WTC11 (cell line): ENCODE data around the gene RNASE4. TPM values are rescaled to one million over a fixed set of nuclear protein-coding genes. Genes with fewer than 3 reads are reported as not detected.

Experiments used
- FOXK1 ChIP-seq: sonication (generic); formaldehyde crosslinking; IDR thresholded peaks from 2 replicates; pipeline ENCODE4 v1.8.0; 2022; ENCODE audit warnings: mild to moderate bottlenecking, moderate library complexity, missing genetic modification reagents
- GABPB1 ChIP-seq: sonication (generic); formaldehyde crosslinking; IDR thresholded peaks from 2 replicates; pipeline ENCODE4 v1.8.1; 2023; ENCODE audit warnings: mild to moderate bottlenecking, missing genetic modification reagents
- IRF2 ChIP-seq: sonication (generic); formaldehyde crosslinking; IDR thresholded peaks from 2 replicates; pipeline ENCODE4 v1.8.0; 2022; ENCODE audit warnings: low read depth, missing genetic modification reagents, borderline replicate concordance
- JUN ChIP-seq: sonication (generic); formaldehyde crosslinking; IDR thresholded peaks from 2 replicates; pipeline ENCODE4 v1.8.0; 2023; ENCODE audit warnings: mild to moderate bottlenecking, missing genetic modification reagents
- NR2C2 ChIP-seq: sonication (generic); formaldehyde crosslinking; IDR thresholded peaks from 2 replicates; pipeline ENCODE4 v1.8.0; 2022; ENCODE audit warnings: mild to moderate bottlenecking, missing genetic modification reagents
- RORB ChIP-seq: fragments of 250-450 bp; sonication (Bioruptor Pico); IDR thresholded peaks from 2 replicates; pipeline ENCODE4 v1.9.0; 2021; ENCODE audit warnings: mild to moderate bottlenecking
- ZNF219 ChIP-seq: sonication (generic); formaldehyde crosslinking; IDR thresholded peaks from 2 replicates; pipeline ENCODE4 v1.8.0; 2023; ENCODE audit warnings: missing genetic modification reagents, mild to moderate bottlenecking, borderline replicate concordance
- total RNA-seq: library from RNA; stranded (reverse); gene quantifications from 3 replicates; pipeline ENCODE4 v1.2.3, GENCODE V29; 2021
- TF ChIP-seq, protein P1 (sequence below): sonication (generic); formaldehyde crosslinking; IDR thresholded peaks from 2 replicates; pipeline ENCODE4 v1.8.1; 2023; ENCODE audit warnings: mild to moderate bottlenecking, moderate library complexity, missing genetic modification reagents
- TF ChIP-seq, protein P2 (sequence below): fragments of 250-450 bp; sonication (Bioruptor Pico); IDR thresholded peaks from 2 replicates; pipeline ENCODE4 v1.8.0; 2021; ENCODE audit warnings: mild to moderate bottlenecking
- TF ChIP-seq, protein P3 (sequence below): sonication (generic); formaldehyde crosslinking; IDR thresholded peaks from 2 replicates; pipeline ENCODE4 v1.8.0; 2022; ENCODE audit warnings: mild to moderate bottlenecking, missing genetic modification reagents
- TF ChIP-seq, protein P4 (sequence below): fragments of 200-600 bp; IDR thresholded peaks from 2 replicates; pipeline ENCODE4 v1.8.0; 2022; ENCODE audit warnings: antibody characterized with exemption
- TF ChIP-seq, protein P5 (sequence below): fragments of 250-450 bp; sonication (Bioruptor Pico); IDR thresholded peaks from 2 replicates; pipeline ENCODE4 v1.9.0; 2021; ENCODE audit warnings: mild to moderate bottlenecking
- TF ChIP-seq, protein P6 (sequence below): sonication (generic); formaldehyde crosslinking; IDR thresholded peaks from 2 replicates; pipeline ENCODE4 v1.8.1; 2022; ENCODE audit warnings: mild to moderate bottlenecking, missing genetic modification reagents, moderate library complexity, borderline replicate concordance
- TF ChIP-seq, protein P7 (sequence below): sonication (generic); formaldehyde crosslinking; IDR thresholded peaks from 2 replicates; pipeline ENCODE4 v1.8.1; 2022; ENCODE audit warnings: low read depth, missing genetic modification reagents, borderline replicate concordance
- TF ChIP-seq, protein P8 (sequence below): sonication (generic); formaldehyde crosslinking; IDR thresholded peaks from 2 replicates; pipeline ENCODE4 v1.8.0; 2022; ENCODE audit warnings: mild to moderate bottlenecking, missing genetic modification reagents

RNASE4 gene
- total RNA-seq, 1 experiment from 2014 or later = 2.8 TPM

DNA sequence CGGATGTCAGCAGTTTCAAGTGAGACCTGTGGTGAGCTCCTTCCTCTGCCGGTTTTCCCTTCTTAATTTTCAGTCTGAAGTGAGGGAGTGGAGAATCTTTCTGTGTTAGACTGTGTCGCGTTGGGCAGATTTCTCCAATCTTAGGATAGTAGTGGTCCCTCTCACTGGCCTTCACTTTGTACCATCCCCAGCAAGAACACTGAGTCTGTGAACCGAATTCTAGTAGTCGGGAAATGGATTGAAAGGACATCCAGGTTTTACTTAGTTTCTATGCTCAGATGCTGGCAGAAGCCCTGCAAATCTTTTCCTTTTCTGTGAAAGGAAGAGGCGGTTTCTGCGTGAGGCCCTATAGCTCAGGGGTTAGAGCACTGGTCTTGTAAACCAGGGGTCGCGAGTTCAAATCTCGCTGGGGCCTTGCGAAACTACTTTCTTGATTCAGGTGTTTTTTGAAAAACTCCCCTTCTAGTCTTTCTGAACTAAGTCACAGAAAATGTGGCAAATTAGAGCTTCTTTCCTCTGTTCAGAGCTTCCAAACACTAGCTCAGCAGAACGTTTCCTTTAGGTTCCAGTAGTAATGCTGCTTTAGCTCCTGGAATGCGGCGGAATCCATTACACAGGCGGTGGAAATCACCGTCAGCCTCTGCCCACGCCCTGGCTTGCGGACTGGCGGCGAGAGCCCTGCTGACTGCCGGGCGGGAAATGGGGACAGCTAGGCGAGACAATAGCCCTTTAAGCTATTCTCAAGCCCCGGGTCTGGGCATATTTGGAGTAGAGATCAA lies 2.8 kb upstream of the RNASE4 start (continued):
- TF ChIP-seq, protein P1, sequence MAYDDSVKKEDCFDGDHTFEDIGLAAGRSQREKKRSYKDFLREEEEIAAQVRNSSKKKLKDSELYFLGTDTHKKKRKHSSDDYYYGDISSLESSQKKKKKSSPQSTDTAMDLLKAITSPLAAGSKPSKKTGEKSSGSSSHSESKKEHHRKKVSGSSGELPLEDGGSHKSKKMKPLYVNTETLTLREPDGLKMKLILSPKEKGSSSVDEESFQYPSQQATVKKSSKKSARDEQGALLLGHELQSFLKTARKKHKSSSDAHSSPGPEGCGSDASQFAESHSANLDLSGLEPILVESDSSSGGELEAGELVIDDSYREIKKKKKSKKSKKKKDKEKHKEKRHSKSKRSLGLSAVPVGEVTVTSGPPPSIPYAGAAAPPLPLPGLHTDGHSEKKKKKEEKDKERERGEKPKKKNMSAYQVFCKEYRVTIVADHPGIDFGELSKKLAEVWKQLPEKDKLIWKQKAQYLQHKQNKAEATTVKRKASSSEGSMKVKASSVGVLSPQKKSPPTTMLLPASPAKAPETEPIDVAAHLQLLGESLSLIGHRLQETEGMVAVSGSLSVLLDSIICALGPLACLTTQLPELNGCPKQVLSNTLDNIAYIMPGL (CRISPR knock-in tag) = peak; percentile 96
- TF ChIP-seq, protein P2, sequence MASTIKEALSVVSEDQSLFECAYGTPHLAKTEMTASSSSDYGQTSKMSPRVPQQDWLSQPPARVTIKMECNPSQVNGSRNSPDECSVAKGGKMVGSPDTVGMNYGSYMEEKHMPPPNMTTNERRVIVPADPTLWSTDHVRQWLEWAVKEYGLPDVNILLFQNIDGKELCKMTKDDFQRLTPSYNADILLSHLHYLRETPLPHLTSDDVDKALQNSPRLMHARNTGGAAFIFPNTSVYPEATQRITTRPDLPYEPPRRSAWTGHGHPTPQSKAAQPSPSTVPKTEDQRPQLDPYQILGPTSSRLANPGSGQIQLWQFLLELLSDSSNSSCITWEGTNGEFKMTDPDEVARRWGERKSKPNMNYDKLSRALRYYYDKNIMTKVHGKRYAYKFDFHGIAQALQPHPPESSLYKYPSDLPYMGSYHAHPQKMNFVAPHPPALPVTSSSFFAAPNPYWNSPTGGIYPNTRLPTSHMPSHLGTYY = no peak
- no peak for TF ChIP-seq IRF2 (CRISPR knock-in tag)
- TF ChIP-seq, protein P3, sequence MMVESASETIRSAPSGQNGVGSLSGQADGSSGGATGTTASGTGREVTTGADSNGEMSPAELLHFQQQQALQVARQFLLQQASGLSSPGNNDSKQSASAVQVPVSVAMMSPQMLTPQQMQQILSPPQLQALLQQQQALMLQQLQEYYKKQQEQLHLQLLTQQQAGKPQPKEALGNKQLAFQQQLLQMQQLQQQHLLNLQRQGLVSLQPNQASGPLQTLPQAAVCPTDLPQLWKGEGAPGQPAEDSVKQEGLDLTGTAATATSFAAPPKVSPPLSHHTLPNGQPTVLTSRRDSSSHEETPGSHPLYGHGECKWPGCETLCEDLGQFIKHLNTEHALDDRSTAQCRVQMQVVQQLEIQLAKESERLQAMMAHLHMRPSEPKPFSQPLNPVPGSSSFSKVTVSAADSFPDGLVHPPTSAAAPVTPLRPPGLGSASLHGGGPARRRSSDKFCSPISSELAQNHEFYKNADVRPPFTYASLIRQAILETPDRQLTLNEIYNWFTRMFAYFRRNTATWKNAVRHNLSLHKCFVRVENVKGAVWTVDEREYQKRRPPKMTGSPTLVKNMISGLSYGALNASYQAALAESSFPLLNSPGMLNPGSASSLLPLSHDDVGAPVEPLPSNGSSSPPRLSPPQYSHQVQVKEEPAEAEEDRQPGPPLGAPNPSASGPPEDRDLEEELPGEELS = no peak
- TF ChIP-seq, protein P4, sequence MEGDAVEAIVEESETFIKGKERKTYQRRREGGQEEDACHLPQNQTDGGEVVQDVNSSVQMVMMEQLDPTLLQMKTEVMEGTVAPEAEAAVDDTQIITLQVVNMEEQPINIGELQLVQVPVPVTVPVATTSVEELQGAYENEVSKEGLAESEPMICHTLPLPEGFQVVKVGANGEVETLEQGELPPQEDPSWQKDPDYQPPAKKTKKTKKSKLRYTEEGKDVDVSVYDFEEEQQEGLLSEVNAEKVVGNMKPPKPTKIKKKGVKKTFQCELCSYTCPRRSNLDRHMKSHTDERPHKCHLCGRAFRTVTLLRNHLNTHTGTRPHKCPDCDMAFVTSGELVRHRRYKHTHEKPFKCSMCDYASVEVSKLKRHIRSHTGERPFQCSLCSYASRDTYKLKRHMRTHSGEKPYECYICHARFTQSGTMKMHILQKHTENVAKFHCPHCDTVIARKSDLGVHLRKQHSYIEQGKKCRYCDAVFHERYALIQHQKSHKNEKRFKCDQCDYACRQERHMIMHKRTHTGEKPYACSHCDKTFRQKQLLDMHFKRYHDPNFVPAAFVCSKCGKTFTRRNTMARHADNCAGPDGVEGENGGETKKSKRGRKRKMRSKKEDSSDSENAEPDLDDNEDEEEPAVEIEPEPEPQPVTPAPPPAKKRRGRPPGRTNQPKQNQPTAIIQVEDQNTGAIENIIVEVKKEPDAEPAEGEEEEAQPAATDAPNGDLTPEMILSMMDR = no peak
- no peak for TF ChIP-seq JUN (CRISPR knock-in tag)
- TF ChIP-seq FOXK1 (CRISPR knock-in tag) = no peak
- TF ChIP-seq ZNF219 (CRISPR knock-in tag) = no peak
- no peak for TF ChIP-seq NR2C2 (CRISPR knock-in tag)
- 0 out of 2 replicates have a peak, but pooled peaks have one; percentile 13 for TF ChIP-seq GABPB1
- TF ChIP-seq, protein P5, sequence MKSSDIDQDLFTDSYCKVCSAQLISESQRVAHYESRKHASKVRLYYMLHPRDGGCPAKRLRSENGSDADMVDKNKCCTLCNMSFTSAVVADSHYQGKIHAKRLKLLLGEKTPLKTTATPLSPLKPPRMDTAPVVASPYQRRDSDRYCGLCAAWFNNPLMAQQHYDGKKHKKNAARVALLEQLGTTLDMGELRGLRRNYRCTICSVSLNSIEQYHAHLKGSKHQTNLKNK = no peak
- no peak for TF ChIP-seq RORB
- TF ChIP-seq, protein P6, sequence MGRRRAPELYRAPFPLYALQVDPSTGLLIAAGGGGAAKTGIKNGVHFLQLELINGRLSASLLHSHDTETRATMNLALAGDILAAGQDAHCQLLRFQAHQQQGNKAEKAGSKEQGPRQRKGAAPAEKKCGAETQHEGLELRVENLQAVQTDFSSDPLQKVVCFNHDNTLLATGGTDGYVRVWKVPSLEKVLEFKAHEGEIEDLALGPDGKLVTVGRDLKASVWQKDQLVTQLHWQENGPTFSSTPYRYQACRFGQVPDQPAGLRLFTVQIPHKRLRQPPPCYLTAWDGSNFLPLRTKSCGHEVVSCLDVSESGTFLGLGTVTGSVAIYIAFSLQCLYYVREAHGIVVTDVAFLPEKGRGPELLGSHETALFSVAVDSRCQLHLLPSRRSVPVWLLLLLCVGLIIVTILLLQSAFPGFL (CRISPR knock-in tag) = 0 out of 2 replicates have a peak, but pooled peaks have one; percentile 29
- TF ChIP-seq, protein P7, sequence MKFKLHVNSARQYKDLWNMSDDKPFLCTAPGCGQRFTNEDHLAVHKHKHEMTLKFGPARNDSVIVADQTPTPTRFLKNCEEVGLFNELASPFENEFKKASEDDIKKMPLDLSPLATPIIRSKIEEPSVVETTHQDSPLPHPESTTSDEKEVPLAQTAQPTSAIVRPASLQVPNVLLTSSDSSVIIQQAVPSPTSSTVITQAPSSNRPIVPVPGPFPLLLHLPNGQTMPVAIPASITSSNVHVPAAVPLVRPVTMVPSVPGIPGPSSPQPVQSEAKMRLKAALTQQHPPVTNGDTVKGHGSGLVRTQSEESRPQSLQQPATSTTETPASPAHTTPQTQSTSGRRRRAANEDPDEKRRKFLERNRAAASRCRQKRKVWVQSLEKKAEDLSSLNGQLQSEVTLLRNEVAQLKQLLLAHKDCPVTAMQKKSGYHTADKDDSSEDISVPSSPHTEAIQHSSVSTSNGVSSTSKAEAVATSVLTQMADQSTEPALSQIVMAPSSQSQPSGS (CRISPR knock-in tag) = no peak
- TF ChIP-seq, protein P8, sequence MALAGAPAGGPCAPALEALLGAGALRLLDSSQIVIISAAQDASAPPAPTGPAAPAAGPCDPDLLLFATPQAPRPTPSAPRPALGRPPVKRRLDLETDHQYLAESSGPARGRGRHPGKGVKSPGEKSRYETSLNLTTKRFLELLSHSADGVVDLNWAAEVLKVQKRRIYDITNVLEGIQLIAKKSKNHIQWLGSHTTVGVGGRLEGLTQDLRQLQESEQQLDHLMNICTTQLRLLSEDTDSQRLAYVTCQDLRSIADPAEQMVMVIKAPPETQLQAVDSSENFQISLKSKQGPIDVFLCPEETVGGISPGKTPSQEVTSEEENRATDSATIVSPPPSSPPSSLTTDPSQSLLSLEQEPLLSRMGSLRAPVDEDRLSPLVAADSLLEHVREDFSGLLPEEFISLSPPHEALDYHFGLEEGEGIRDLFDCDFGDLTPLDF = no peak
